ENCODE data around the gene GALNT9.
"Not testable (repeated sequence)": the region's sequence is repeated elsewhere in the genome, so short reads cannot be mapped to it uniquely, and the experiment has no call there.

Gene GALNT9

DNA sequence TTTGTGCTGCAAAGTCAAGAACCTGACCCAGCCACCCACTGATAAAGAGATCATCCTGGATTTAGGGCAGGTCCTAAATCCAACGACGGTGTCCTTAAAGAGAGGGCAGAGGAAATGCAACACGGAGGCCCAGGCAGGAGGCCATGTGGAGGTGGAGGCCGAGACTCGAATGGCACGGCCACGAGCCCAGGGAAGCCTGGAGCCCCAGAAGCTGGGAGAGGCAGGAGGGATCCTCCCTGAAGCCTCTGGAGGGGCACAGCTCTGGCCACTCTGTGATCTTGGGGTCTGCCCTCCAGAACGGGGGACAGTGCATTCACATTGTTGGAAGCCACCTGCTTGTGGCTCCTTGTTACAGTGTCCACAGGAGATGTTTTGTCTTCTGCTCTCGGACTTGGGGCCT is 63.0 kb downstream of the GALNT9 start:
- no peaks in the 10 kb centered on the region for H3K36me3 Mint-ChIP-seq (ENCODE audit: low read depth)
- no peak overlapping the region for H3K27ac Mint-ChIP-seq
- intact Hi-C loops (cut with micrococcal nuclease): no loop called here
- H3K27me3 Mint-ChIP-seq: no peaks in the 10 kb centered on the region
- H3K9me3 Mint-ChIP-seq: no peaks in the 10 kb centered on the region
- no peak overlapping the region for H3K4me3 Mint-ChIP-seq
- H3K4me1 Mint-ChIP-seq (ENCODE audit: low read depth): no peaks in the 10 kb centered on the region

DNA sequence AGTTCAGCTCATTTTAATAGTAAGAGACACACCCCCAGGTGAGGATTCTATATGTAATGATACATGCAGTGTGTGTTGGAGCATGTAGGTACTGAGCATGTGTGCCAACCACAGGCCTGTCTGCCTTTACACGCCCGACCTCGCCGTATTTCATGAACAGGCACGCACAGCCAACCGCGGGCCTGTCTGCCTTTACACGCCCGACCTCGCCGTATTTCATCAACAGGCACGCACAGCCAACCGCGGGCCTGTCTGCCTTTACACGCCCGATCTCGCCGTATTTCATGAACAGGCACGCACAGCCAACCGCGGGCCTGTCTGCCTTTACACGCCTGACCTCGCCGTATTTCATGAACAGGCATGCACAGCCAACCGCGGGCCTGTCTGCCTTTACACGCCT is 63.6 kb downstream of the GALNT9 start:
- H3K4me3 Mint-ChIP-seq; intact Hi-C loops (cut with micrococcal nuclease); H3K27me3 Mint-ChIP-seq; H3K4me1 Mint-ChIP-seq (ENCODE audit: low read depth); H3K36me3 Mint-ChIP-seq (ENCODE audit: low read depth); H3K9me3 Mint-ChIP-seq; H3K27ac Mint-ChIP-seq: not testable (repeated sequence)

DNA sequence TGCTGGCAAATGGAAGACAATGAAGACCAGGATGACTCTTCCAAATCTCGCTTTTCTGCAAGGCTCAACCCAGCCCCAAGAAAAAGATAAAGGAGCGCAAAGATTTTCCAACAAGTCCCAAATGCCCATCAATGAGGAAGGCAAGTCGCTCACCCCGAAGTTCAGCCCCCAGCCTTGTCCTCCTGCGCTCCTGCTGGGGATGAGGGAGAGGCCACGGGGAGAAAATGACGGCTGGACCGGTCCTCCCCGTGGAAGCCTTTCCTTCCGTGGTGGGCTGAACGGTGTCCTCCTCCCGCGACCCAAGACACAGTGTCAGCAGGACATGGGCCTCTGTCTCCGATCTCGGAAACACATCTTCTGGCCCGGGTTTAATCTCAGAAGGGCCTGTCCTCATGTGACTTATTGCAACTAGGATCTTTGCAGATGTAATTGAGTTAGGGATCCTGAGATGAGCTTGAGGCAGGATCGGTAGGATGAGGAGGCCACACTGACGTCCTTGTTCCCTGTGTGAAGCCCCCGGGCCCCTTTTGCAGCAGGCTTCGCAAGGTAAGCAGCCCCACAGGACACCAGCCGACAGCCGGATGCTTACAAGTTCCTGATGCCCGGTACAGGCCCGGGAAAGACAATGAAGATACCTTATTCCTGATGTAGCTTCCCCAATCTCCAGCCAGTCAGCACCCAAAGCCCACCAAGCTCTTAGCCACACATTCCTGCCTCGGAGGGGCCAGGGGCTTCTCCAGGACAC is 64.2 kb downstream of the GALNT9 start:
- no peak overlapping the region for H3K4me3 Mint-ChIP-seq

DNA sequence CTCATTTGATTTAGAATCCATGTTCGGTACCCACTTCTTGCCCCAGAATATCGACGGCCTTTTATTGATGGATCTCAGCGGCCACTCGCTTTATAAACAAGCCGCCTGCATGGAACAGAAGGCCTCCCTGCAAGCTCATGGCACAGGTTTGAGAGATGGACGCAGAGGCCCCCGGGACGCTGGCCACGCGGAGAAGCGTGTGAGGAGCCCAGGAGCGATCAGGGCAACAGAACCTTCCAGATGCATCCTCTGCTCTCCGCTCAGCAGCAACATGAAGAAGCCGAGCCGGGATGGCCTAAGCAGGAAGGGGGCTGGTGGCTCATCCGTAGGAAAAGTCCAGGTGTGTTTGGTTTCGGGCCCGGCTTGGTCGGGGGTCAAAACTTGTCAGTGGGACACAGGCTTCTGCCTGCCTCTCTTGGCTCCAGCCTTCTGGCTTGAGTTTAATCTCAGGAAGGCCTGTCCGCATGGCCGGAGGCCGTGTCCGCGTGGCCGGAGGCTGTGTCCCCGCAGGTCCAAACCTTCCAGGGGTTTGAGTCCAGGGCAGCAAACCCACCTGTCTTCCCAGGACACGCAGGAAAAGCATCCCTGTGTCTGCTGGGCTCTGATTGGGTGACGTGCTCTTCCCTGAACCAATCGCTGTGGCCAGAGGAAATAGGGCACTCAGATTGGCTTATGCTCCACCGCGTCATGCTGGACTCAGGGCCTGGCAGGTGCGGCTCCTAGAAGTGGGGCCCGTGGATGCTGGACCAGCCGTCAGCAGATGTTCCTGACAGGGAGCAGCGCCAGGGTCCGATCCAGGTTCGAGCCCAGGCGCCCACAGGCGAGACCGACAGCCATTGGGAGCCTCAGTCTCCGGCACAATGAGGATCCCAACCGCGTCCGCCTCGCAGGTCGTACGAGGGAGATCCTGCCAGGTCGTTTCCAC is 65.0 kb downstream of the GALNT9 start:
- intact Hi-C loops (cut with micrococcal nuclease): no loop called here
- H3K27ac Mint-ChIP-seq: no peak overlapping the region

More for the DNA sequence above, 64.2 kb downstream of the GALNT9 start:
- Mint-ChIP-seq H3K9me3 (no peaks in the 10 kb centered on the region), H3K4me1 (ENCODE audit: low read depth) (no peaks in the 10 kb centered on the region), H3K36me3 (ENCODE audit: low read depth) (no peaks in the 10 kb centered on the region), H3K27me3 (no peaks in the 10 kb centered on the region), H3K27ac (no peak overlapping the region)
- intact Hi-C loops (cut with micrococcal nuclease): no loop called here

DNA sequence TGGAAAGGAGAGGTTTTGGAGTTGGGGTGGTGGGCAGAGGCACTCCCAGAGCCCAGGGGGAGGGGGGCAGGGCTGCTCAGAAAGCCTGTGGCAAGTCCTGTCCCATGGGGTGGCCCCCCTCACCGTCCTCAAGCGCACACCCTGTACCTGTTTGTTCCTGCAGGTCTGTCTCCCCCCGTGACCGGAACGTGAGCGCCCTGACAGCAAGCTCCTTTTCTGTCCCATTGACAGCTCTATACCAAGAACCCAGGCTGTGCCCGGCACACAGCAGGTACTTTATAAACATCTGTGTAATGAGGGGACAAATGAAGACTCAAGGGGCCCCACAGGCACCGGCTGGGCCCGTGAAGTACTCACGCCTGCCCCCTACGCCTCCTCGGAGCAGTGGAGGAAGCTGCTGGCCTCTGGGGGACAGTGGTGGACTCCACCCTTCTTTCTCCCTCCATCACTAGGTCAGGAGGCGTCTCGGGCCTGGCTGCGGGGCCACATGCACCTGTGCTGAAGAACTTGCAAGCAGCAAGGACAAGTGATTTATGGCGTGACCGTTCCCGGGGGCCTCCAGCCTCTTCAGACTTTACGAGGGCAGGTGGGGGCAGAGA is 65.8 kb downstream of the GALNT9 start:
- Mint-ChIP-seq H3K9me3 (no peaks in the 10 kb centered on the region), H3K27me3 (no peaks in the 10 kb centered on the region), H3K4me3 (no peak overlapping the region), H3K27ac (no peak overlapping the region), H3K4me1 (ENCODE audit: low read depth) (no peaks in the 10 kb centered on the region), H3K36me3 (ENCODE audit: low read depth) (no peaks in the 10 kb centered on the region)
- intact Hi-C loops (cut with micrococcal nuclease): no loop called here

More for the DNA sequence above, 65.0 kb downstream of the GALNT9 start:
- H3K9me3 Mint-ChIP-seq: no peaks in the 10 kb centered on the region
- no peaks in the 10 kb centered on the region for H3K36me3 Mint-ChIP-seq (ENCODE audit: low read depth)
- H3K27me3 Mint-ChIP-seq: no peaks in the 10 kb centered on the region
- no peak overlapping the region for H3K4me3 Mint-ChIP-seq
- H3K4me1 Mint-ChIP-seq (ENCODE audit: low read depth): no peaks in the 10 kb centered on the region

DNA sequence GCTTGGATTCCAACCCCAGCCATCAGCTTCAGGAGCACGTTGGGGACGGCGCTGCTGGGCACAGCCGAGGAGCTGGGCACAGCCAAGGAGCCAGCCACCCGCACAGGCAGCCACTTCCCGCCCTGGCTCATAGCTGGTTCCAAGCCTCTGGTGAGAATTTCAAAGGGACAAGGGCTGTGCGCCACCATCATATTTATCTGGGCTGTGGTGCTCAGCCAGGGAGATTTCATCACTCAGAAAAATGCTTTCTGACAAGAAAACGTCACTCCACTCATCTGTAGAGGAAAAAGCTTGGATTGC is 66.4 kb downstream of the GALNT9 start:
- intact Hi-C loops (cut with micrococcal nuclease): no loop called here
- no peak overlapping the region for H3K4me3 Mint-ChIP-seq
- H3K36me3 Mint-ChIP-seq (ENCODE audit: low read depth): no peaks in the 10 kb centered on the region
- H3K9me3 Mint-ChIP-seq: no peaks in the 10 kb centered on the region
- no peaks in the 10 kb centered on the region for H3K27me3 Mint-ChIP-seq
- no peak overlapping the region for H3K27ac Mint-ChIP-seq
- H3K4me1 Mint-ChIP-seq (ENCODE audit: low read depth): no peaks in the 10 kb centered on the region

DNA sequence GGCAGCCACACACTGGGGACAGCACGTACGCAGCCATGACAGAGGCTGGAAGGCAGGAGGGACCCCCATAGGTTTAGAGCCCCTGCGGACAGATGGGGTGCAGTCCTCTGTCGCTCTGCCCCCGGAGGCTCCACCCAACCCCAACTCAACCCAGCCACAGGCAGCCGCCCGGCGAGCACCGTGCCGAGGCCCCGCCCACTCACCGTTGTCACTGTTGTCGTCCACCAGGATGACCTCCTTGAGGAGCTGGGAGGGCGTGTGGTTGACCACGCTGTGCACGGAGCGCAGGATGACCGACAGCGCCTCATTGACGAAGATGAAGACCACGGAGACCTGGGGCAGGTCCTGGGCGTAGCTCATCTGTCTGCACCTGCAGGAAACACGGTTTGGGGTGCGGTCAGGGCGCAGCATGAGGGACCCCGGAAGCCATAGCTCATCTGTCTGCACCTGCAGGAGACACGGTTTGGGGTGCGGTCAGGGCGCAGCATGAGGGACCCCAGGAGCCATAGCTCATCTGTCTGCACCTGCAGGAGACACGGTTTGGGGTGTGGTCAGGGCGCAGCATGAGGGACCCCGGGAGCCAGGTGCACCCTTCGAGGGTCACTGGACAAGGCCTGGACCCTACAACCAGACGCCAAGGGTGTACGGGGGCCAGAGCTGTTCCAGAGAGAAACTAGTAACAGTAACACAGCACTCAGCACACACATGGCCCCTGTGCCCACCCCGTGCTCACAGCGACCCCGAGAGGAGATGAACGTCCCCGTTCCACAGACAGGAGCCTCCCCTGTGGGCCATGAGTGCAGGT is 66.9 kb downstream of the GALNT9 start:
- Mint-ChIP-seq H3K4me1 (ENCODE audit: low read depth) (no peaks in the 10 kb centered on the region), H3K27me3 (no peaks in the 10 kb centered on the region), H3K4me3 (no peak overlapping the region), H3K27ac (no peak overlapping the region), H3K36me3 (ENCODE audit: low read depth) (no peaks in the 10 kb centered on the region), H3K9me3 (no peaks in the 10 kb centered on the region)
- intact Hi-C loops (cut with micrococcal nuclease): no loop called here

DNA sequence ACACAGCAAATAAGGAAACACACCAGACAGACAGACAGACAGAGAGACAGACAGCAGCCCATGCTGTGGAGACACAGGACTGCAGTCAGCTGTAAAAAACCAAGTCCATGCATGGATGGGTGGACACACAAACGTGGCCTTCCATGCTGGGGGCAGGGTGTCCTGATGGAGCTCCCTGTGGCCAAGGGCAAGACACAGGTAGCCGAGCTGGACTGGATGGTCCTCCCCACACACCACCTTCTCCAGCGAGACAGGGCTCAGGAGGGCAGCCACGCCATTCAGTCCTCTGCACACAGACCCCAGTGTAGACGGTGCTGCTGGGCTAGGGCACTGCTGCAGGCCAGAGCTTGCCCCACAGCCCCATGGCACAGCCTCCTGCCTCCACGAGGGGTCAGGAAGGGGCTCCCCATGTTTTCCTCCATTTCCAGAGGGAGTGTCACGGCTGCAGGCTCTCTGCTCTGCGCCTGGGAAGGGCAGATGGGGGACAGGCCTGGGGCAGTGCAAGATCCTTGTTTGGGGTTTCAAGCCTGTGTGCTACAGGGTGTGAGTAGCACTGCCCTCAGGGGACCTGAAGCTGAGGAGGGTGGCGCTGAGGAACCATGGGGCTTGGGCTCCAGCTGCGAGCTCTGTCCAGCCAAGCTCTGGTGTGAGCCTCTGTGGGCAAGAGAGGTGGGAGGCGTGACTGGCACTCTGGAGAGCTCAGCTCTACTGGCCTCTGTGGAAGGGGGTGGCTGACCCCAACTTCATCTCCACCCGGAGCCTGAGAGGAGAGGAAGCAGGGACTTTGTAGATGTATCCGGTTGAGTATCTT is 67.9 kb downstream of the GALNT9 start:
- Mint-ChIP-seq H3K4me3 (no peak overlapping the region), H3K36me3 (ENCODE audit: low read depth) (no peaks in the 10 kb centered on the region), H3K4me1 (ENCODE audit: low read depth) (no peaks in the 10 kb centered on the region), H3K27ac (no peak overlapping the region), H3K27me3 (no peaks in the 10 kb centered on the region), H3K9me3 (no peaks in the 10 kb centered on the region)
- intact Hi-C loops (cut with micrococcal nuclease): no loop called here

DNA sequence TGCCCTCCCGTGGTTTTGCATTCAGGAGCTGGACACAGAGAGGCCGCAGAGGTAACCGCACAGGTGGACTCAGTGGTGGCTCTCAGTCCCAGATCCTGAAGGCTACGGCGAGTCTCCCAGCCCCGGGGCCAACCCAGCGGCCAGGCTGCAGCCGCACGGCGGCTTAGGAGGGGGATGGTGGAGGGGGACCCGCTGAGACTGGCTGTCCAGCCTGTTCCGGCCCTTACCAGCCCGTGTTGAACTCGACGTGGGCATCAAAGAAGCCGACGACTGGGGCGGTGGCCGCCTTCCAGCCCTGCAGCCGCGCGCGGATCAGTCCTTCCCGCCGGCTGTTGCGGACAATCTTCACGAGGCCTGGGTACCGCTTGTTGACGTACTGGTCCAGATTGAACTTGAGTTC is 68.7 kb downstream of the GALNT9 start:
- Mint-ChIP-seq H3K9me3 (no peaks in the 10 kb centered on the region), H3K27ac (no peak overlapping the region)
- intact Hi-C loops (cut with micrococcal nuclease): no loop called here

DNA sequence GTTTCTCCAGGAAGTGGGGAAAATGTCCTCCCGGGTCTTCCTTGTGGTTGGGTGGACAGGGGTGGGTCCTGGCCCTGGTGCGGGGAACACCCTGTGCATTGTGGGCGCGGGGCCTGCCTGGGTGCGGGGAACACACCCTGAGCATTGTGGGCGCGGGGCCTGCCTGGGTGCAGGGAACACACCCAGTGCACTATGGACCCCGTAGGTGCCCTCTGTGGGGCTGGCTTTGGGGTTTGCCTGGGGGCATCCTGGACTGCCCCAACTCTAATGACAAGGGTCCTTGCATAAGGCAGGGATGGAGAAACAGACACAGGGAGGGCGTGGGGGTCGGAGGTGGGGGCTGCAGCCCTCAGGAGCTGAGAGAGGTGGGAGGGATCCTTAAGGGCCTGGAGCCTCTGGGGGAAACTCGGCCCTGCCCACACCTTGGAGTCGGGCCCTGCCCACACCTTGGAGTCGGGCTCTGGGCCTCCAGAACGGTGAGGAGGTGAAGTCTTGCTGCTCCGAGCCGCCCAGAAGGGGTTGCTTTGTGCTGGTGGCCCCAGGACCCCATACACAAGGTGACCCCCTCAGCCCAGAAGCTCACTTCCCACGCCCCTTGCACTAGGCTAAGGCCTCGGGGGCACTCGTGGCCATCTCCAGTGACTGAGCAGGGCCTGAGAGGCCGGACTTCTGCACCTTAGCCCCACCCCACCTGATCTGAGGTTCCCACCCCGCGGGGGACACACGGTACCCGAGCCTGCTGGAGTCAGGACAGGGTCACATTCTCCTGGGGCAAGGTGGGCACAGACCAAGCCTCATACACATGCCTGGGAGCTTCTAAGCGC is 69.3 kb downstream of the GALNT9 start:
- H3K4me3 Mint-ChIP-seq: no peak overlapping the region
- no peaks in the 10 kb centered on the region for H3K9me3 Mint-ChIP-seq
- no peaks in the 10 kb centered on the region for H3K36me3 Mint-ChIP-seq (ENCODE audit: low read depth)
- H3K4me1 Mint-ChIP-seq (ENCODE audit: low read depth): no peaks in the 10 kb centered on the region
- intact Hi-C loops (cut with micrococcal nuclease): no loop called here
- H3K27me3 Mint-ChIP-seq: no peaks in the 10 kb centered on the region
- no peak overlapping the region for H3K27ac Mint-ChIP-seq

More for the DNA sequence above, 68.7 kb downstream of the GALNT9 start:
- Mint-ChIP-seq H3K36me3 (ENCODE audit: low read depth) (no peaks in the 10 kb centered on the region), H3K27me3 (no peaks in the 10 kb centered on the region), H3K4me1 (ENCODE audit: low read depth) (no peaks in the 10 kb centered on the region), H3K4me3 (no peak overlapping the region)

DNA sequence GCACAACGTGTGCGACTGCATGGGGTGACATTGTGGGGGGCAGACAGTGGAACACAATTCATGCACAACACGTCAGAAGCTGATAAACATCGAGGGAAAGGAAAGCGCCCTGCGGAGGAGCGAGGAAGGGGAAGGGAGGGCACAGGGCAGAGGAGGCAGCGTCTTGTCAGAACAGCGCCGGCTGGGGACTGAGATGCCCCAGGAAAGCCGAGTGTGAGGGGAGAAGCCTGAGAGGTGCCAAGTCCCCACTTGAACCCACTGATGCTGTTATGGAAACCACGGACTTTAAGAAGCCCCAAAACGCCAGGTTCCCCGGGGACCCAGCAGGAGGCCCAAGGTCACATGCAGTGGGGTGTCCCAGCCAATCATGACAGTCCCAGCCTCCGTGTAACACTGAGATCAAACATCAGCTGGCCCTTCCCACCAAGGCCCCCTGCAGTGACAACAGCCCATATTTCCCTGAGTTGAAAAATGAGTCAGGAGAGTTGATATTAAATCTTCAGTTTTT is 70.0 kb downstream of the GALNT9 start:
- Mint-ChIP-seq H3K4me1 (ENCODE audit: low read depth) (no peaks in the 10 kb centered on the region), H3K4me3 (no peak overlapping the region), H3K36me3 (ENCODE audit: low read depth) (no peaks in the 10 kb centered on the region), H3K27ac (no peak overlapping the region), H3K9me3 (no peaks in the 10 kb centered on the region), H3K27me3 (peaks cover 2% of the 10 kb centered on the region)
- intact Hi-C loops (cut with micrococcal nuclease): no loop called here

DNA sequence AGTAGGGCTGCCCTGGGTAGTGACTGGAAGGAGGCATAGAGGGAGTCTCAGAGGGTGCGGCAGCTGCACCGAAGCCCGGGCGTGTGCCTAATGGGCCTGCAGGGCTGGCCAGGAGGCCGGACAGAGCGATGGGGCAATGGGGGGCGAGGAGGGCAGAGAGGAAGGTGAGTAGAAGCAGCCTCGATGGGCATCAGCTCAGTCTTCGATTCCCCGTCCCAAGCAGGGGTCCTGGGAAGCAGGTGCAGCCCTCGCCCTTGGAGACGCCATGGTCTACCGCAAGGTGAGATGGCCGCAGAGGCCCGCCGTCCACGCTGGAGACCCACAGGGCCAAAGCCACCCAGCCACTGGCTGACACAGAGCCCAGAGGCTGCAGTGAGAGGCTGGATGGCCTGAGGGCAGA is 70.8 kb downstream of the GALNT9 start:
- Mint-ChIP-seq H3K9me3 (no peaks in the 10 kb centered on the region), H3K4me1 (ENCODE audit: low read depth) (no peaks in the 10 kb centered on the region), H3K36me3 (ENCODE audit: low read depth) (no peaks in the 10 kb centered on the region), H3K27me3 (peaks cover 3% of the 10 kb centered on the region), H3K4me3 (no peak overlapping the region), H3K27ac (no peak overlapping the region)
- intact Hi-C loops (cut with micrococcal nuclease): no loop called here

All from dendritic cell treated with granulocyte-macrophage colony-stimulating factor and Interleukin-4, amounts not matched to agents 40 ng/mL and 50 ng/mL, for 4 days (primary cell).